Activated naive CD8-positive, alpha-beta T cell (primary cell): Measurements from ENCODE around the gene RAB11B.
A peak's percentile ranks its signal among the peaks of the same experiment; 100 is the strongest.
"Not testable (repeated sequence)": the region's sequence is repeated elsewhere in the genome, so short reads cannot be mapped to it uniquely, and the experiment has no call there.

ENCODE experiments used
- H3K27ac Mint-ChIP-seq: one replicate; pipeline ENCODE4 v1.8.0; 2021; ENCODE audit warnings: mixed read lengths
- H3K27me3 Mint-ChIP-seq: one replicate; pipeline ENCODE4 v1.8.0; 2021; ENCODE audit warnings: mixed read lengths
- H3K36me3 Mint-ChIP-seq: one replicate; pipeline ENCODE4 v1.8.0; 2021; ENCODE audit warnings: mixed read lengths
- H3K4me1 Mint-ChIP-seq: one replicate; pipeline ENCODE4 v1.8.0; 2021; ENCODE audit warnings: low read depth, mixed read lengths
- H3K4me3 Mint-ChIP-seq: one replicate; pipeline ENCODE4 v1.8.0; 2021; ENCODE audit warnings: mild to moderate bottlenecking, mixed read lengths
- H3K9me3 Mint-ChIP-seq: one replicate; pipeline ENCODE4 v1.8.0; 2021; ENCODE audit warnings: low read depth, mixed read lengths

The RAB11B gene

DNA sequence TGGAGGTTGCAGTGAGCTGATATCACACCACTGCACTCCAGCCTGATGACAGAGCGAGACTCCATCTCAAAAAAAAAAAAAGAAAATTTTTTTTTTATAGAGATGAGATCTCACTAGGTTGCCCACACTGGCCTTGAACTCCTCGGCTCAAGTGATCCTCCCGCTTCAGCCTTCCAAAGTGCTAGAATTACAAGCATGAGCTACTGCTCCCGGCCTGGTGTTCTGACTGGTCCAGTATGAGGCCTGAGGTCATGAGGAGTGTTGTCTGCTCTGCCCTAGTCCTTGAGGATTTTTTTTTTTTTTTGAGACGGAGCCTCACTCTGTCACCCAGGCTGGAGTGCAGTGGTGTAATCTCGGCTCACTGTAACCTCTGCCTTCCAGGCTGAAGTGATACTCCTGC, 35.2 kb downstream of the RAB11B start:
- H3K4me1 Mint-ChIP-seq, H3K36me3 Mint-ChIP-seq, H3K9me3 Mint-ChIP-seq, H3K27me3 Mint-ChIP-seq, H3K4me3 Mint-ChIP-seq, H3K27ac Mint-ChIP-seq: not testable (repeated sequence)

DNA sequence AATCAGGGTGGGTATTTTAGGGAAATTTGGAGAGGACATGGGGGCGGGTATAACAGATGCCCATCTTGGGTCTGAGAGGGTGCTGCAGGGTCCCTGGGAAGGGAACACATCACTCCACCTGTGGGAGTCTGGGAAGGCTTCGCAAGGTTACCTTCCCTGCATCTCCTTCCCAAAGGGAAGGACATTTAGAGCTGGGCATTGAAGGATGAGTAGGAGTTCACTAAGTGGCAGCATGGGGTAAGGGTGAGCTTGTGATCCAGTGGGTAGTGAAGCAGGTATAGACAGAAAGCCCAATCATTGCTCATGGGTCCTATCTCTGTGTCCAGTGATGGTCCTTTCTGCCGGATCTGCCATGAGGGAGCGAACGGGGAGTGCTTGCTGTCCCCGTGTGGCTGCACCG, 36.1 kb downstream of the RAB11B start:
- H3K27me3 Mint-ChIP-seq: no peaks in the 10 kb centered on the region
- peaks cover 3% of the 10 kb centered on the region for H3K36me3 Mint-ChIP-seq
- no peaks in the 10 kb centered on the region for H3K9me3 Mint-ChIP-seq
- no peak overlapping the region for H3K27ac Mint-ChIP-seq
- no peaks in the 10 kb centered on the region for H3K4me1 Mint-ChIP-seq
- no peak overlapping the region for H3K4me3 Mint-ChIP-seq

DNA sequence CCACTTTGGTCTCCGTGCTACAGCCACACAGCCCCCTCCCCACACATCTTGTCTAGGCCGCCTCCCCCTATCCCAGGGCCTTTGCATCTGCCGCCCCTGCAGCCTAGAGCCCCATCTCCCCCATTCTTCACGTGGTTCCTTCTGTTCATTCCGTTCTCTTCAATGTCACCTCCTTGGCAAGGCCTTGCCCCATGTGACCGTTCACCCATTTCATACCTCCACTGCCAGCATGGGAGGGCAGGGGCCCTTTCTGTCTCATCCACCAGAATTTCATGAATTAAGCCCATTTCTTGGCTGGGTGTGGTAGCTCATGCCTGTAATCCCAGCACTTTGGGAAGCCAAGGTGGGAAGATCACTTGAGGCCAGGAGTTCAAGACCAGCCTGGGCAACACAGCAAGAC, 38.9 kb downstream of the RAB11B start:
- no peaks in the 10 kb centered on the region for H3K9me3 Mint-ChIP-seq
- no peaks in the 10 kb centered on the region for H3K27me3 Mint-ChIP-seq
- H3K36me3 Mint-ChIP-seq: peaks cover 3% of the 10 kb centered on the region
- H3K4me1 Mint-ChIP-seq: no peaks in the 10 kb centered on the region
- H3K4me3 Mint-ChIP-seq: no peak overlapping the region
- no peak overlapping the region for H3K27ac Mint-ChIP-seq

DNA sequence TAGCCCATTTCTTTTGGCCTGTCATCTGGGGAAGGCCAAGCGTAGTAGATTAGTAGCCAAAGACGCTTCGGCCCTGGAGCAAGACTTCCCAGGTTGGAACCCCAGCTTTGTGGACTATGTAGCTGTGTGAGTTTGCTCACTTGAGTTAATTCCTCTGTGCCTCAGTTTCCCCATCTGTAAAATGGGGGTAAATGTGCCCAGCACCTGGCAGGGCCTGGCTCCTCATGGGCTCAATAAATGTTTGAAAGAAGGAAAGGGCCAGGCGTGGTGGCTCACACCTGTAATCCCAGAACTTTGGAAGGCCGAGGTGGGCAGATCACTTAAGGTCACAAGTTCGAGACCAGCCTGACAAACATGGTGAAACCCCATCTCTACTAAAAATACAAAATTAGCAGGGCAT, 39.7 kb downstream of the RAB11B start:
- Mint-ChIP-seq H3K36me3 (peaks cover 3% of the 10 kb centered on the region), H3K9me3 (no peaks in the 10 kb centered on the region), H3K4me3 (no peak overlapping the region), H3K4me1 (no peaks in the 10 kb centered on the region), H3K27ac (no peak overlapping the region), H3K27me3 (no peaks in the 10 kb centered on the region)

DNA sequence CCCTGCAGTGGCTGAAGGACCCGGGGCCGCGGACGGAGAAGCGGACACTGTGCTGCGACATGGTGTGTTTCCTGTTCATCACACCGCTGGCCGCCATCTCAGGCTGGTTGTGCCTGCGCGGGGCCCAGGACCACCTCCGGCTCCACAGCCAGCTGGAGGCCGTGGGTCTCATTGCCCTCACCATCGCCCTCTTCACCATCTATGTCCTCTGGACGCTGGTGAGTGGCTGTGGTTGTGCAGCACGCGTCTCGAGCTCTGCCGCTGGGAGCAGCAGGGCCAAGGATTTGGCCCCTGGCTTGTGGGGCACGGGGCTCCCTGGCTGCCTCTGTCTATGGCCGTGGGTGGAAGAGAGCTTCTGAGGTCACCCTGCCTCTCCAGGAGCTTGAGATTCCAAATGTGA, 40.5 kb downstream of the RAB11B start:
- Mint-ChIP-seq H3K36me3 (peaks cover 3% of the 10 kb centered on the region), H3K27me3 (no peaks in the 10 kb centered on the region), H3K27ac (no peak overlapping the region), H3K4me1 (peaks cover 2% of the 10 kb centered on the region), H3K9me3 (no peaks in the 10 kb centered on the region), H3K4me3 (no peak overlapping the region)

DNA sequence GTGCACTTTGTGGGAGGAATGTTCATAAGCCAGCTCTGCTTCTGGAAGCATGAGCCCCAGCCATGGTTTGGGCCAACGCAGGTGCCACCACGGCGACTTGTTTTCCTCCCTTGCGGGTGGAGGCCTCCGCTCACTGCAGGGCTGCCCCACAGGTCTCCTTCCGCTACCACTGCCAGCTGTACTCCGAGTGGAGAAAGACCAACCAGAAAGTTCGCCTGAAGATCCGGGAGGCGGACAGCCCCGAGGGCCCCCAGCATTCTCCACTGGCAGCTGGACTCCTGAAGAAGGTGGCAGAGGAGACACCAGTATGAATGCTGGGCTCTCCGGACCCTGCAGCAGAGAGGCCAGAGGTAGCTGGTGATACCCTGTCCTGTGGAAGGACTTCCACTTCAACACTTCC, 48.1 kb downstream of the RAB11B start:
- H3K4me1 Mint-ChIP-seq: peaks cover 6% of the 10 kb centered on the region
- no peaks in the 10 kb centered on the region for H3K36me3 Mint-ChIP-seq
- H3K27ac Mint-ChIP-seq: no peak overlapping the region
- H3K4me3 Mint-ChIP-seq: no peak overlapping the region
- no peaks in the 10 kb centered on the region for H3K27me3 Mint-ChIP-seq
- no peaks in the 10 kb centered on the region for H3K9me3 Mint-ChIP-seq

DNA sequence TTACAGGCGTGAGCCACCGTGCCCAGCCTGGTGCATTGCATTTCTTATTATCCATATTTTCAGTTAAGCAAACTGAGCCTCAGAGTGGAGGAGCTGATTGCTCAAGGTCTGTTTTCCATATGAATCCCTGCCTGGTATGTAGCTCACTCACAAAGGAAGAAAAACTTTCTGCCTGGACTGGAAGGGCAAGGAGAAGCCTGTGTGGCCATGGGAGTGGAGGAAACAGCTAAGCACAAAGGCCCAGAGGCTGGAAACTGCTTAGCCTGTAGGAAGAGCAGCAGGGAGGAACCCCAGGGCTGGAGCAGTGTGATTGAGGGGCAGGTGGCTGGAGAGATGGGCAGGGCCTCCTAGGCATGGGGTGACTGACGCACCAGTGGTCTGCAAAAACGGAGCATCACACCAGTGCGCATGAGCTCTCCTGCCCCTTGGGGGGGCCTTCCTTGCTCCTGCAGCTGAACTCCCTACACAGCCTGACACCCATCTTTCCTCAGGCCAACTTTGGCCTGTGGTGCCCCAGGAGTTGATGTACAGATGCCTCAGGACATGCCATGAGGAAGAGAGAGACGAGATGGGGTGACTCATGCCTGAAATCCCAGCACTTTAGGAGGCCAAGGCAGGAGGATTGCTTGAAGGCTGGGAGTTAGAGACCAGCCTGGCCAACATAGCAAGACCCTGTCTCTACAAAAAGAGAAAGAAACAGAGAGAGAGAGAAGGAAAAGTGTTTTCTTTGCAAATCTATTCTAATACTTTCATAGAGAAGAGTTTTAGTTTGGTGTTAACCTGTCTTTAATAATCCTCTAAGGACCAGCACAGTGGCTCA, 51.8 kb downstream of the RAB11B start:
- no peak overlapping the region for H3K27ac Mint-ChIP-seq
- no peaks in the 10 kb centered on the region for H3K27me3 Mint-ChIP-seq
- peaks cover 15% of the 10 kb centered on the region for H3K4me1 Mint-ChIP-seq
- H3K4me3 Mint-ChIP-seq: peak overlapping the region; percentile 17
- peaks cover 2% of the 10 kb centered on the region for H3K36me3 Mint-ChIP-seq
- no peaks in the 10 kb centered on the region for H3K9me3 Mint-ChIP-seq

DNA sequence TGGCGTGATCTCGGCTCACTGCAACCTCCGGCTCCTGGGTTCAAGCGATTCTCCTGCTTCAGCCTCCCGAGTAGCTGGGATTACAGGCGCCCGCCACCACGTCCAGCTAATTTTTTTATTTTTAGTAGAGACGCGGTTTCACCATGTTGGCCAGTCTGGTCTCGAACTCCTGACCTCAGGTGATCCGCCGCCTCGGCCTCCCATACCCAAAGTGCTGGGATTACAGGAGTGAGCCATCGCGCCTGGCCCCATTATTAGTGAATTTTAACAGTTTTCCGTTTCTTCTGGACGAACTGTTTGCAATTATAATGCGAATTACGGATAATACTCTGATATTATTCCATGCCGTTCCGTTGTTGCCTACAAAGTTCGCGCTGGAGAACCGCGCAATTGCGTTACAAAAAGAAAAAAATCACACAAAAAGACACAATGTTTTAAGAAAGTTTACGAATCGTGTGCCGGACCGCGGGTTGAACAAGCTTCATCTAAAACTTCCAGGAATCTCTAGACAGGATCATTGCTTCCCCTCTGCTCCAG, 54.0 kb downstream of the RAB11B start:
- H3K4me1 Mint-ChIP-seq: peaks cover 32% of the 10 kb centered on the region
- not testable (repeated sequence) for H3K27me3 Mint-ChIP-seq, H3K9me3 Mint-ChIP-seq, H3K36me3 Mint-ChIP-seq
- peak overlapping the region; percentile 92 for H3K4me3 Mint-ChIP-seq
- H3K27ac Mint-ChIP-seq: peak overlapping the region; percentile 95

DNA sequence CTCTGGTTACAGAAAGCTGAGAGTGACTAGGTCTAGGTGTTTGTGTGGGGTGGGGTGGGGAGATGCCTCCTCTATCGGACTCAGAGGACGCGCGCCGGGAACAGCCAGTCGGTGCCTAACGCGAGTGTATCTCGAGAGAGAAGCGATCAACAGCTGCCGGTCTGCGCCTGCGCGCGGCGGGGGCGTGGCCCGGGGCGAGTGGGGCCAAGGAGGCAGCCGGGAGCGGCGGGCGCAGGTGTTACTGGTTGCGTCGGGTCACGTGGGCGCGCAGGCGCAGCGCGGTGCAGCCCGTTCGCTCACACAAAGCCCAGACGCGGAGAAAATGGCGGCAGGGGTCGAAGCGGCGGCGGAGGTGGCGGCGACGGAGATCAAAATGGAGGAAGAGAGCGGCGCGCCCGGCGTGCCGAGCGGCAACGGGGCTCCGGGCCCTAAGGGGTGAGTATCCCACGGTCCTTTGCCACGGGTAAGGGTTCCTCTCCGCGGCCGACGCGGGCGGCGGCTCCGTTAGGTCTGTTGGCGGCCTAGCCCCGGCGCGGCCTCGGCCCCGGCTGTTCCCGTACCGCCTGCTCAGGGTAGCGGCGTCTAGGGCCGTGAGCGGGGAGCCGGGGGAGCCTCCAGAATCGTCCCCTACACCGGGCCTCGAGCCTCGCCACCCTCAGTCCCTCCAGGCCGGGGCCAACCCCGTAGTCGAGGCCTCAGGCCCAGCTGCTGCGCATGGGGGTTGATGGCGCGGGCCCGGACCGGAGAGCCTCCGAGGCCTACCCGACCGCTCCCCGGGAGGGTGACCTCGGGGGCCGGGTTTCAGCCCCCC, 54.7 kb downstream of the RAB11B start, which contains the start of gene HNRNPM:
HNRNPM (plus strand) TSS at position 299 of the 811 bp plus-strand sequence; CDS start at position 323, 24 bp downstream.
- no peaks in the 10 kb centered on the region for H3K9me3 Mint-ChIP-seq
- peak within 1 kb of the TSS; percentile 92 for H3K4me3 Mint-ChIP-seq
- peaks cover 7% of the 10 kb centered on the region for H3K36me3 Mint-ChIP-seq
- no peaks in the 10 kb centered on the region for H3K27me3 Mint-ChIP-seq
- peak within 1 kb of the TSS; percentile 95 for H3K27ac Mint-ChIP-seq
- H3K4me1 Mint-ChIP-seq: peaks cover 36% of the 10 kb centered on the region

DNA sequence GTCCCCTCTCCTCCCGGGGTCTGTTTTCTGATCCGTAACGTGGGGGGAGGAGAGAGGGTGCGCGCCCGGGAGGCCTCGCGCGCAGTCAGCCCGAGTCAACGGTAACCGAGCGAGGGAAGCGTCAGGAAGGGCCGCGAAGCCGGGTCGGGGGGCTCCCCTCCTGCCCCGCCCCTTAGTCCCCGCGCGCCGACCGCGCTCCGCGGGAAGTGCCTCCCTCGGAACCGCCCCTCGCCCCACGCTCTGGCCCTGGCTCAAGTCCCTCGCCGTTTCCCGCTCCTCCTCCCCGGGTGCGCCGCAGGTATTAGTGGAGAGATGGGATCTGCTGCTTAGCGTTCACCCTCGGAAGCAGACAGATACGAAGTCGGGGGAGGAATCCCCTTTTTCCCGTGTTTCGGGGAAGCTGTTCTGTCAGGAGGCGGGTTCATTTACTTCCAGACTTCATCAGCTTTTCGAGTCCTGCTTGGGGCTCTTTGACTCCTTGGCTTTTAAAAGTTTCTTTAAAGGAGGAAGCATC, 55.4 kb downstream of the RAB11B start:
- peaks cover 7% of the 10 kb centered on the region for H3K36me3 Mint-ChIP-seq
- no peaks in the 10 kb centered on the region for H3K27me3 Mint-ChIP-seq
- peaks cover 40% of the 10 kb centered on the region for H3K4me1 Mint-ChIP-seq
- peak overlapping the region; percentile 92 for H3K27ac Mint-ChIP-seq
- no peaks in the 10 kb centered on the region for H3K9me3 Mint-ChIP-seq
- peak overlapping the region; percentile 92 for H3K4me3 Mint-ChIP-seq

DNA sequence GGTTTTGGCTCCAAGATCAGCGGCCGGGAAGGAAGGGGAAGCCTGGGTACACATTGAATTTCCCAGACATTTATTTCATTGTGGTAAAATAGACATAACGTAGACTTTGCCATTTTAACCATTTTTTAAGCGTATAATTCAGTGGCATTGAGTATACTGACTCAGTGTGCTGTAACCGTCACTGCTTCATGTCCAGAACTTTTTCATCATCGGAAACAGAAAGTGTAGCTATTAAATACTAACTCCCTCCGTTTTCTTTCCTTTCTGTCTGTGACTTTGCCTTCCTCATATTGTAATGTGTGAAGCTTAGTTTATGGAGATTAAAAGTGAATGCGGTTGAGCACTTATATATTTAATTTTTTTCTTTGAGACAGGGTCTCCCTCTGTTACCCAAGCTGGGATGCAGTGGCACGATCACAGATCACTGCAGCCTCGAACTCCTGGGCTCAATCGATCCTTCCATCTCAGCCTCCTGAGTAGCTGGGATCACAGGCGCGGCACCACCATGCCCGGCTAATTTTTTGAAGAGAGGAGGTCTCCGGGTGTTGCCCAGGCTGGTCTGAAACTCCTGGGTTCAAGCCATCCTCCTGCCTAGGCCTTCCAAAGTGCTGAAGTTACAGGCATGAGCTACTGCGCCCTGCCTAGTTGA, 56.0 kb downstream of the RAB11B start:
- H3K4me1 Mint-ChIP-seq: peaks cover 43% of the 10 kb centered on the region
- peaks cover 7% of the 10 kb centered on the region for H3K36me3 Mint-ChIP-seq
- H3K9me3 Mint-ChIP-seq: no peaks in the 10 kb centered on the region

DNA sequence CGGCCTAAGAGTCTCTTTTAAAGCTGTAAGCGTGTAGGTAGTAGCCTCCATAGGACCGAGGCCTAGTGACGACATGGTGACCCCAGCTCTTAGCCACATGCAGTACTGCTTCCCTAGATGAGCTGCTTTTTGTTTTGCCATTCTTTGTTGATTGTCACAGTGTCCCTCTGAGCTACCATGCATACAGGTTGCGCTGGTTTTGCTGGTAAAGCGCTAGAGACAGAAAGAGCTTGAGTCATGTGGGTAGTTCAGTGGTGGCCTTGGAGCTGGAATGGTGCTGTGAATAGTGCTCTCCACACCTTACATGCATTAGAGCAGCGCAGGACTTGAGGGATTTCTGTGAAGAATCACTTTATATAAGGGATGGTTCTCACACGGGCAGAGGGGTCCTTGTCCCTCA, 59.7 kb downstream of the RAB11B start:
- peak overlapping the region; percentile 69 for H3K4me3 Mint-ChIP-seq
- no peak overlapping the region for H3K27ac Mint-ChIP-seq
- H3K4me1 Mint-ChIP-seq: peaks cover 73% of the 10 kb centered on the region
- no peaks in the 10 kb centered on the region for H3K27me3 Mint-ChIP-seq
- H3K36me3 Mint-ChIP-seq: peaks cover 11% of the 10 kb centered on the region
- no peaks in the 10 kb centered on the region for H3K9me3 Mint-ChIP-seq

More for the DNA sequence above, 56.0 kb downstream of the RAB11B start:
- no peaks in the 10 kb centered on the region for H3K27me3 Mint-ChIP-seq
- peak overlapping the region; percentile 92 for H3K27ac Mint-ChIP-seq
- H3K4me3 Mint-ChIP-seq: peak overlapping the region; percentile 92

DNA sequence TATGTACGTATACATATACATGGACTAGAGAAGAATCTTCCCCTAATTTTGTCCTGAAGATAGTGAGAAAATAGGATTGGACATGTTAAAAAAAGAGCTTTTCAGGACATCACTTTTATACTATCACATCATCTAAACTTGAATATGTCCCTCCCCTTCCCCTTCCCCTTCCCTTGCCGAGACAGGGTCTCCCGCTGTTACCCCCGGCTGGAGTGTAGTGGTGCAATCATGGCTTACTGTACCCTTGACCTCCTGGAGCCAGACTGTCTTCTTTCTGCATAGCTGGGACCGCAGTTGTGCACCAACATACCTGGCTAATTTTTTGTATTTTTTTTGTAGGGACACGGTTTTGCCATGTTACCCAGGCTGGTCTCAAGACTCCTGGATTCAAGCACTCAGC, 61.2 kb downstream of the RAB11B start:
- H3K27ac Mint-ChIP-seq: no peak overlapping the region
- H3K9me3 Mint-ChIP-seq: no peaks in the 10 kb centered on the region
- H3K36me3 Mint-ChIP-seq: peaks cover 9% of the 10 kb centered on the region
- no peaks in the 10 kb centered on the region for H3K27me3 Mint-ChIP-seq
- H3K4me1 Mint-ChIP-seq: peaks cover 83% of the 10 kb centered on the region
- peak overlapping the region; percentile 50 for H3K4me3 Mint-ChIP-seq

DNA sequence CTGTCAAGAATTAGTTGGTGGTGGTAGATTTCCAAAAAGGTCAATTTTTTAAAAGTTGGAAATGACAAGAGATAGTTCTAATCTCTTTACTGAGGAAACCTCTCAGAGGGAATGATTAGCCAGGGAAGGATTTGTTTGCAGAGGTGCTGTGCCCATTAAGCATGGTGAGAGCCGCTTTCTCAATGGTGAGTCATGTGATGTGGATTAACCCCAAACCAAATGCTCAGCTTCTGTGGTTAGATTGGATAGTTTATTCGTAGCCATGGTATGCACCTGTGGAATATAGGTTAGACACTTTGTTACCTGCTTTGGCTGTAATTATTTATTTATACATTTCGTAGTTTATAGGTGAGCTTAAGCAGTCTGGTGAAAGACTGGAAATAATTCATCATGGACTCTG, 61.7 kb downstream of the RAB11B start:
- H3K4me3 Mint-ChIP-seq: peak overlapping the region; percentile 50
- H3K27me3 Mint-ChIP-seq: no peaks in the 10 kb centered on the region
- H3K36me3 Mint-ChIP-seq: peaks cover 9% of the 10 kb centered on the region
- peak overlapping the region; percentile 29 for H3K27ac Mint-ChIP-seq
- peaks cover 84% of the 10 kb centered on the region for H3K4me1 Mint-ChIP-seq
- no peaks in the 10 kb centered on the region for H3K9me3 Mint-ChIP-seq
